Measurements from ENCODE around the gene MYH9. TPM values are rescaled to one million over a fixed set of nuclear protein-coding genes. Genes with fewer than 3 reads are reported as not detected.

MYH9 gene
- total RNA-seq, 1 experiment from 2014 or later, result 69.7 TPM

- no peak for DNase-seq (ENCODE audit: low read depth, low spot score)
- in situ Hi-C loops (cut with HindIII; ENCODE audit: low pct_unique_long_range_greater_than_20kb, low sequenced_read_pairs), result no loop called here
Measured at GRCh38 chr22:36330127-36330526, 57.6 kb downstream of the MYH9 start.

- in situ Hi-C loops (cut with HindIII; ENCODE audit: low pct_unique_long_range_greater_than_20kb, low sequenced_read_pairs), result no loop called here
- DNase-seq (ENCODE audit: low read depth, low spot score), result no peak
Measured at GRCh38 chr22:36329254-36330078, 58.3 kb downstream of the MYH9 start.

DNA sequence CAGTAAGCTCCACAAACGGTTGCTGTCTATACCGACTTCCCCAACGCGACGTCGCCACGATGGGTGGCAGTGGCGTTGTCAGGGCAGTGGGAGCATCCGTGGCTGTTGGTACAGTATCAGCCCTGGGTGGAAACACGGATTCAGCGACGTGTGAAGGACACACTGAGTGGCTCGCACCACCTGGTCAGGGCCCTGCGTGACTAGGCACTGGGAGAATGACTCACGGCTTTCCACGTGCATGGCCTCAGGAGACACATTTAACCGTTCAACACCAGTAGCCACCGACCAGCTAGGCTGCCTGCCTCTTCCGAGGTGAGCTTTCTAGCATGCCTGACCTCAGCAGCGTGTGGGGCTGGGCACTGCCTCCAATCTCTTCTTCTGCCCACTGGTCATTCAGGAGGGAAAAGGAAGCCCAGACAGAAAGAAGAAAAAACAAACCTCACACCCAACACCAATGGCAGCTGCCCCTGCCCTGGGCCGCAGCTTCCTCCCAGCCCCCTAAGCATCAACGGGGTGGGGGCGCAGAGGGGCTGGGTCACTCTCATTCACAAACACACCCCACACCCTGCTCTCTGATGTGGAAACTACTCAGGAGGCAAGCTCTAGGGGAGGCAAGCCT lies 59.0 kb downstream of the MYH9 start:
- in situ Hi-C loops (cut with HindIII; ENCODE audit: low pct_unique_long_range_greater_than_20kb, low sequenced_read_pairs), result no loop called here
- DNase-seq (ENCODE audit: low read depth, low spot score), result no peak

DNA sequence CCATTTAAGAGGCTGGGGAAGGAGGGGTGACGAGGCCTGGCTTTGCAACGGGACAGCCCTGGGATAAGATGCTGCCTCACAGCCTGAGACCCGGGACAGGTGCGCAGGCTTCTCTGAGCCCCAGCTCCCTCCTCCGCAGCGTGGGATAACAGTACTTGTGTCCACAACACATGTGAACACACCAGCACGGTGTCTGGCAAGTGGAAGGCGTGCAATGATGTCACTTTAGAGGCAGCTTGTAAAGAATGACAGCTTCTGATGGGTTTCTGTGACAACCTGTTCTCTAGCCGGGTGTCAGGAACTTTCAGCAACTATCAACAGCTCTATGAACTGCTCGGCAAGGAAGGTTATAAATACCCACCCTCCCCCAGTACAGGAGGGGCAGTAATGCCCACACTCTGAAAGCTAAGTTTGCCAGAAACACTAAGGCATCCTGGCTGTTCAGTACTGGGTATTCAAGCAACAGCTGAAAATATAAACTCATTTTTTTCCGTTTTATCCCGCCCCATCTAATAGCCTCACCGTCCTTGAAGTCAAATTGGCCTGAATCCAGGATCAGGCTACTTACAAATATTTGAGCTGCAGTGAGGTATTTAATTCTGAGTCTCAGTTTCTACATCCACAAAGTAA lies 59.7 kb downstream of the MYH9 start:
- in situ Hi-C loops (cut with HindIII; ENCODE audit: low pct_unique_long_range_greater_than_20kb, low sequenced_read_pairs), result no loop called here
- no peak for DNase-seq (ENCODE audit: low read depth, low spot score)

- DNase-seq (ENCODE audit: low read depth, low spot score), result no peak
- in situ Hi-C loops (cut with HindIII; ENCODE audit: low pct_unique_long_range_greater_than_20kb, low sequenced_read_pairs), result no loop called here
Measured at GRCh38 chr22:36326178-36327161, 61.3 kb downstream of the MYH9 start.

DNA sequence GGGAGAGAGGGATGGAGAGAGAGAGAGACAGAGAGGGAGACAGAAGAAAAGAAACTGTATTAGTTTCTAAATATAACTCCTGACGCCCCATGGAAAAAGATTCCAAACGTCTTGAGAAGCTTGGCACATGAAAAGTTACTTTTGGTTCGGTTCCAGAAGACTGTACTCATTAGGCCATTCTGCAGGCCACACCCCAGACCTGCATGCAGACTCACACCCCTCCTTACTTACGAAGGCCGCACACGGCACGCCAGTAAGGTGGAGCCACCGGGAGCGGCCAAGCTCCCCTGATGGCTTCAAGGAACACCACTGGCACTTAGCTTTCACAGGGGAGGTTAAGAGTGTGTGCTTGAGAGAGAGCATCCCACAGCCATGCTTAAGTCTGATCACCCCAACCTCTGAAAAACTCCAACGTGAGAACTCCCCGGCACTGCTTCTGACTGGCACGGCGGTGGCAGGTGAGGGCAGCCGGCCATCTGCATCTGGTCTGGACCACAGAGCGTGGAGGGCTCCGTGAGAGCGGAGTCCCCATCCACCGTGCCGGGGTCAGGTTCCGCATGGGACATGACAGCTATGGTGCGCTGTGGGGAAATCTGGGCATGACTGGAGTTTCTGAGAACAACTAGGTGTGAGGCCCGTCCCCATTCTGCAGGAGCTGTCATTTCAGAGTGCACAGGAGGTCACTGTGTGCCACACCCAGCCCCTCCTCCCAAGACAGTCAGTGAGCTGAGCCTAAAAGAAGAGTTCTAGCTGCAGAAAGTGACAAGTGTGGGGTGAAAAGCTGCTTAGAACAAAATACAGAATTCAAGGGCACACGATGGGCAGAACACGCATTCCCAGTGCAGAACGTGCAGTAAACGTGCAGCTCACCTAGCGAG lies 62.4 kb downstream of the MYH9 start:
- in situ Hi-C loops (cut with HindIII; ENCODE audit: low pct_unique_long_range_greater_than_20kb, low sequenced_read_pairs), result no loop called here

DNA sequence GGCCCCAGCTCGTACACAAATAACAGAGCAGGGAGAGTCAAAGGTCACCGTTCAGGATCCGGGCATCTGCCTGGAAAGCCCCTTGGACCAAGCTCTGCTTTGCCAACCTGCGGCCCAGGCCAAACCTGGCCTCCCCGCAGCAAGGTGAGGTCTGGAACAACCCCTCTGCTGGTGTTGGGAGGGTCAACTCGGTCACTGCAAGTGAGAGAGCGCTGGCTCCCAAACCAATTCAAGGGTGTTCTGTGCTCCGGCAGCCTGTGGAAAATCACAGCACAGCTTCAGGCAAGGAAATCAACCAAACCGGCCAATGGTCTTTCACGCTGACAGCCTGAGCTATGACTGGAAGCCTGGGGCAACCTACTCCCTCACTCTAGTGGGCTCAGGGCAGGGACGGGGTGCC lies 63.4 kb downstream of the MYH9 start:
- in situ Hi-C loops (cut with HindIII; ENCODE audit: low pct_unique_long_range_greater_than_20kb, low sequenced_read_pairs), result no loop called here
- no peak for DNase-seq (ENCODE audit: low read depth, low spot score)

More for the DNA sequence above, 62.4 kb downstream of the MYH9 start:
- no peak for DNase-seq (ENCODE audit: low read depth, low spot score)

- no peak for DNase-seq (ENCODE audit: low read depth, low spot score)
- in situ Hi-C loops (cut with HindIII; ENCODE audit: low pct_unique_long_range_greater_than_20kb, low sequenced_read_pairs), result no loop called here
Measured at GRCh38 chr22:36323855-36324331, 63.9 kb downstream of the MYH9 start.

DNA sequence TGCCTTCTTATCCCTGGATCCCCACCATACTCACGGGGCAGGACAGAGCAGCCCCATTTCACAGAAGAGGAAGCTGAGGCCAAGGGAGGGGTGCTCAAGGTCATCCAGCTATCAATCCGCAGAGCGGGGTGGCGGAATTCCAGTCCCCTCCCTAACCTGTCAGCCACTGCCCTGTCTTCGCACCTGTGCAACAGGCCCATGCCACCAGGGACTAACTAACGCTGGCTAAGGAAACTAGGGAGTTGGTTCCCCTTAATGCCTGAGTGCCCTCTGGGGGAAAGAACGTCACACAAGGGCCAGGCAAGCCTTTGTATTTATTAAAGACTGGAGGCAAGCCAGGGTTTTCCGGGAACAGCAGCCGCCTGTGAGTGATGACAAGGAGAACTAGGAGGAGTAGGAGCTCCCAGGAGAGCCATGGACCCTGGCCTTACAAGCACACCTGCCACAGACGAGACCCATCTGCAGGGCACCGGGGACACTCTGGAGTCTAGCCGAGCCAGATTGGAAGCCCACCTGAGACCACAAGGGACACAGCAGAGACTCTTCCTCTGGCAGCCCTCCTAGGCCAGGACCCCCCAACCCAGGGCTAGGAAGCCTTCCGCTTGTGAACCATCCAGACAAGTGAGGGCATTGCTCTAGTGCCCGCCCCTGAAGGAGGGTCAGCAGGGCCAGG lies 64.4 kb downstream of the MYH9 start:
- in situ Hi-C loops (cut with HindIII; ENCODE audit: low pct_unique_long_range_greater_than_20kb, low sequenced_read_pairs), result no loop called here
- DNase-seq (ENCODE audit: low read depth, low spot score), result no peak

DNA sequence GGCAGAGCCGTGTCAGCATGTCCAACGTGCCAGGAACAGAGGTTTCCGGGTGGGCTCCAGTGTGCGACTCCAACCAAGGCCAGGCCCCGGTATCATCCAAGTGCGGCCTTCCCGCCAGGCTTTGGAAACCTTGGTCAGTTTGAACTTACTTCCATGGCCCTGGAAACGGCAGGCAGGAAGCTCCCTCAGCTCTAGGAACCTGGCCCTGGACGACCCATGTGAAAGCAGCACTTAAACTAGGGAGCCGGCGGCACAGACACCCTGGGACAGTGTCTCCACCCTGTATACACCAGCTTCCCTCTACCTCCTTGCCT lies 65.2 kb downstream of the MYH9 start:
- in situ Hi-C loops (cut with HindIII; ENCODE audit: low pct_unique_long_range_greater_than_20kb, low sequenced_read_pairs), result no loop called here
- no peak for DNase-seq (ENCODE audit: low read depth, low spot score)

GRCh38 chr22:36321797-36322601 lies 65.8 kb downstream of the MYH9 start:
- in situ Hi-C loops (cut with HindIII; ENCODE audit: low pct_unique_long_range_greater_than_20kb, low sequenced_read_pairs), result no loop called here
- DNase-seq (ENCODE audit: low read depth, low spot score), result no peak

DNA sequence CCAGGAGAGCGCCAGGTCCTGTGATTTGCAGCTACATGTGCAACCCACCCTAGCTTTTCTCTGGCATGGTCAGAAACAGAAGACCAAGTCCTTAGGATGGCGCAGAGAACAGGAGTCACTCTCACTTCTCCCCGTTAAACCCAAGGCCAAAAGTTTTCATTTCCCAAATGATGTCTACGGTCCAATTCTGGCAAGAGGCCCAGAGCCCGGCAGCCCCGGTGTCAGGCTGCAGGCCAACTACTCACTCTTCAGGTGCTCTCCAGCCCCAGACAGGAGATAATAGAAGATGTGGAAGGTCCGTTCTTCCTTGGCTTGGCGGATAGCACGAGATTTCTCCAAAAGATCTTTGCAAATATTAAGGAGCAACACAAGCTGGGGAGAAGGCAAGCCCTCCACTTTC lies 67.2 kb downstream of the MYH9 start:
- DNase-seq (ENCODE audit: low read depth, low spot score), result no peak
- in situ Hi-C loops (cut with HindIII; ENCODE audit: low pct_unique_long_range_greater_than_20kb, low sequenced_read_pairs), result no loop called here

DNA sequence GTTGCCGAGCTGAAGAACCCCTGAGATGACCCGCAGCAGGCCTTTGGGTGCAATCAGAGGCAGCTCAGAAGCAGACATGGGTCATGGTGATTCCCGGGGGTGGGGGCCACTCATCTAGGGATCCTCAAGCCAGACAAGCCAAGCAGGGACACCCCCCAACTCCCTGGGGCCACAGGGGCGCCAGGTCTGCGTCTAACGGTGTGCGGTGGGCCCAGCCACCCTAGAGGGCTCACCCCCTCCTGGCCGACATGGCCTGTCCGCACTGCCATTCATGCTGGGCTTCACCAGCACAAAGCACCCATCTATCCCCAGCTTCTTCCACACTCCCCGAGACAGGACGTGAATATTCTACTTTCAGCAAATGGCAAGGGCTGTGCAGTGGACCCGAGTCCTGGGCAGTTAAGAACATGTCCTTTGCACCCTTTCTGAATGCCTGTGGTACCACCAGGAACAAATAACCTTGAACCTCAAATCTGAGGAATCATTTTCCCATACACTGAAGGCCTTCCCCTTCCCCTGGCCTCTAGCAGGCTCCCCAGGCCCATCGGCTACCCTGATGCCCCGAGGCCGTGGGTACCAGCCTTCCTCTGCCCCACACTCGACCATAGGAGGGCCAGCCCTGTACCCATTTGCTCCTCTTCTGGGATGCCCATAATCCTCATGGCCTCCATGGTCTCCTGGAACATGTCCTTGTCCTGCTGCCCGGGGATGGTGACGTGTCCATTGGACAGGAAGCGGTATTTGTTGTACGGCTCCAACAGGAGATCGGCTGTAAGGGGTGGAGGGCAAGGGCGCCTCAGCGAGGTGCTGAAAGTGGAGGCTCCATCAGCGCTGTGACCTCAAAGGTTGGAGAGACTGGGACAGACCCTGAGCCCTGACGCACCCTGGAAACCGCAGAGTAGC lies 67.9 kb downstream of the MYH9 start:
- in situ Hi-C loops (cut with HindIII; ENCODE audit: low pct_unique_long_range_greater_than_20kb, low sequenced_read_pairs), result no loop called here
- DNase-seq (ENCODE audit: low read depth, low spot score), result no peak

DNA sequence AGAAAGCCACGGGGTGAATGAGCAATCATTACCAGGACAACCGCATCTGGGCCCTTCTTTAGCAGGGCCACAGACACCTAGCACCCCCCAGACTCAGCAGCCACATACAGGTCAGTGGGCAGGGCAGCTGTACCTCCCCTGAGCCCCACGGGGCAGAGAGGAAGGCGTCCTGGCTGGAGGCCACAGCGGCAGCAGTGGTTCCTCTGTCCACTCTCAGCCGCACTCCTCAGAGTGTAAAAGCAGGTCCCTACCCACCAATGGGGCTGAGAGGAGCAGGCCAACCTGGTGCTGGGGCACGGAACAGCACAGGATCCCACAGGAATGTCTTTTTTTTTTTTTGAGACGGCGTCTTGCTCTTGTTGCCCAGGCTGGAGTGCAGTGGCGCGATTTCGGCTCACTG lies 69.3 kb downstream of the MYH9 start:
- in situ Hi-C loops (cut with HindIII; ENCODE audit: low pct_unique_long_range_greater_than_20kb, low sequenced_read_pairs), result no loop called here

More for the DNA sequence above, 69.3 kb downstream of the MYH9 start:
- no peak for DNase-seq (ENCODE audit: low read depth, low spot score)
